Endothelial cell (in vitro differentiated cells): ENCODE results near the gene PTPRN2. TPM values are rescaled to one million over a fixed set of nuclear protein-coding genes. Genes with fewer than 3 reads are reported as not detected.

Experiments
- DNase-seq: peaks from one replicate; pipeline ENCODE4 v3.0.0; 2021; ENCODE audit warnings: low spot score
- H3K27ac Mint-ChIP-seq: one replicate; pipeline ENCODE4 v1.8.0; 2021; ENCODE audit warnings: mixed read lengths, inconsistent platforms; ENCODE audit not compliant: unreplicated experiment
- H3K27me3 Mint-ChIP-seq: one replicate; pipeline ENCODE4 v1.8.0; 2021; ENCODE audit warnings: mild to moderate bottlenecking, moderate library complexity, mixed read lengths, inconsistent platforms; ENCODE audit not compliant: unreplicated experiment
- H3K36me3 Mint-ChIP-seq: one replicate; pipeline ENCODE4 v1.8.0; 2021; ENCODE audit warnings: mild to moderate bottlenecking, low read depth, mixed read lengths, inconsistent platforms; ENCODE audit not compliant: unreplicated experiment
- H3K4me1 Mint-ChIP-seq: one replicate; pipeline ENCODE4 v1.8.0; 2021; ENCODE audit warnings: mild to moderate bottlenecking, mixed read lengths, inconsistent platforms; ENCODE audit not compliant: unreplicated experiment
- H3K4me3 Mint-ChIP-seq: one replicate; pipeline ENCODE4 v1.8.0; 2021; ENCODE audit warnings: mild to moderate bottlenecking, mixed read lengths, inconsistent platforms; ENCODE audit not compliant: unreplicated experiment
- H3K9me3 Mint-ChIP-seq: one replicate; pipeline ENCODE4 v1.8.0; 2021; ENCODE audit warnings: mixed read lengths, inconsistent platforms; ENCODE audit not compliant: unreplicated experiment
- CTCF ChIP-seq: fragments of 200-600 bp; sonication (generic); IDR thresholded peaks from one replicate; pipeline ENCODE4 v1.5.0; 2021; ENCODE audit warnings: antibody characterized with exemption; ENCODE audit not compliant: unreplicated experiment
- total RNA-seq: library from RNA; stranded (reverse); fragmentation: NEBNext Ultra II Directional; extraction: Animal tissue kit (Norgen Biotek cat#: 25700); gene quantifications from one replicate; pipeline ENCODE4 v1.2.1, GENCODE V29; 2021; ENCODE audit not compliant: unreplicated experiment

PTPRN2 gene
- total RNA-seq, 1 donor from 2014 or later, result 0.18 TPM

GRCh38 chr7:157650801-157651200 lies 936.8 kb downstream of the PTPRN2 start:
- Mint-ChIP-seq H3K4me1 (no peaks in the 10 kb centered on the region), H3K36me3 (peaks cover 9% of the 10 kb centered on the region), H3K9me3 (peaks cover 14% of the 10 kb centered on the region), H3K27me3 (peaks cover 16% of the 10 kb centered on the region), H3K4me3 (peak overlapping the region; percentile 72), H3K27ac (no peak overlapping the region)
- DNase-seq, result no peak
- no peak for TF ChIP-seq CTCF

GRCh38 chr7:157650131-157650631 lies 937.4 kb downstream of the PTPRN2 start:
- no peaks in the 10 kb centered on the region for H3K4me1 Mint-ChIP-seq
- no peak for TF ChIP-seq CTCF
- H3K9me3 Mint-ChIP-seq, result peaks cover 19% of the 10 kb centered on the region
- H3K27ac Mint-ChIP-seq, result no peak overlapping the region
- peaks cover 15% of the 10 kb centered on the region for H3K27me3 Mint-ChIP-seq
- no peak for DNase-seq
- peaks cover 9% of the 10 kb centered on the region for H3K36me3 Mint-ChIP-seq
- H3K4me3 Mint-ChIP-seq, result no peak overlapping the region

DNA sequence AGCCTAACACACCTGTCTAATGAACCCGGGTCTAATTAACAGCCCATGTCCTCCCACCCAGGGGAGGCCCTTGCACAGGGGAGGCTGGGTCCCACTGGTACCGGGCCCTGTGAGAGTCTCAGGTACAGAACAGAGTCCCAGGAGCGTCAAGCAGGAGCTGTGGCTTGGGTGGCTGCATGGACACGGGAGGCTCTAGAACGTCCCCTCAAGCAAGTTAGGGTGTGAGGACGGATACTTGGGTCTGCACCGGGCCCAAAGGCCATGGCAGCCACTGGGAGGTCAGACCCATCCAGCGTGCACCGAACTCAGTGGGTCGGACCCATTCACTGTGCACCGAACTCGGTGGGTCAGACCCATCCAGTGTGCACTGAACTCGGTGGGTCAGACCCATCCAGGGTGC lies 941.1 kb downstream of the PTPRN2 start:
- Mint-ChIP-seq H3K27me3 (peaks cover 17% of the 10 kb centered on the region), H3K36me3 (peaks cover 20% of the 10 kb centered on the region), H3K27ac (no peak overlapping the region), H3K4me3 (no peak overlapping the region), H3K9me3 (peaks cover 28% of the 10 kb centered on the region), H3K4me1 (no peaks in the 10 kb centered on the region)
- DNase-seq, result no peak
- TF ChIP-seq CTCF, result no peak

- Mint-ChIP-seq H3K27ac (no peak overlapping the region), H3K27me3 (peaks cover 14% of the 10 kb centered on the region), H3K9me3 (peaks cover 29% of the 10 kb centered on the region), H3K4me1 (no peaks in the 10 kb centered on the region), H3K36me3 (peaks cover 26% of the 10 kb centered on the region), H3K4me3 (no peak overlapping the region)
- no peak for TF ChIP-seq CTCF
- DNase-seq, result no peak
Observed at GRCh38 chr7:157645539-157645938, 942.1 kb downstream of the PTPRN2 start.

DNA sequence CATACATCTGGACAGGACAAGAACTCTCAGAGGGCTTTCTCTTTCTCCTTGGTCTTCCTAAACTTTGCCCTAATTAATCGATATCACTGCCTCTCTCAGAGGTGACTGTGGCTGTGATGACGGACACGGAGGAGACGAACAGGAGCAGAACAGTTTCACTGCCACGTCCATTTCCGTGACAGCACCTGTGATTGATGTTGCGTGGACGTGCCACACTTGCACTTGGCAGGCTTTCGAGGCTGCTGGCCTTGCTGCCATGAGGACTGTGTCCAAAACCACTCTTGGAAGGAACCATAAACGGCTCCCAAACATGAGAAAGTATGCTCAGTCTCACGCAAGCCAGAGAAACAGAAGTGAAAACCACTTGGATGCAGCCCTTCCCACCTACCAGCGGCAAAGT lies 942.7 kb downstream of the PTPRN2 start:
- no peak for DNase-seq
- H3K36me3 Mint-ChIP-seq, result peaks cover 26% of the 10 kb centered on the region

More for the DNA sequence above, 942.7 kb downstream of the PTPRN2 start:
- no peaks in the 10 kb centered on the region for H3K4me1 Mint-ChIP-seq
- peaks cover 35% of the 10 kb centered on the region for H3K9me3 Mint-ChIP-seq
- no peak overlapping the region for H3K27ac Mint-ChIP-seq
- no peak for TF ChIP-seq CTCF
- H3K4me3 Mint-ChIP-seq, result no peak overlapping the region
- peaks cover 16% of the 10 kb centered on the region for H3K27me3 Mint-ChIP-seq
